GM18508 (cell line): ENCODE results near the gene SNX21.
"Not testable (repeated sequence)": the region's sequence is repeated elsewhere in the genome, so short reads cannot be mapped to it uniquely, and the experiment has no call there.

Experiments
- ATAC-seq: cut with Tn5 transposase; IDR thresholded peaks from one replicate; pipeline ENCODE4 v1.9.1; 2021; ENCODE audit warnings: moderate number of reproducible peaks; ENCODE audit not compliant: insufficient read depth, unreplicated experiment

SNX21 gene

DNA sequence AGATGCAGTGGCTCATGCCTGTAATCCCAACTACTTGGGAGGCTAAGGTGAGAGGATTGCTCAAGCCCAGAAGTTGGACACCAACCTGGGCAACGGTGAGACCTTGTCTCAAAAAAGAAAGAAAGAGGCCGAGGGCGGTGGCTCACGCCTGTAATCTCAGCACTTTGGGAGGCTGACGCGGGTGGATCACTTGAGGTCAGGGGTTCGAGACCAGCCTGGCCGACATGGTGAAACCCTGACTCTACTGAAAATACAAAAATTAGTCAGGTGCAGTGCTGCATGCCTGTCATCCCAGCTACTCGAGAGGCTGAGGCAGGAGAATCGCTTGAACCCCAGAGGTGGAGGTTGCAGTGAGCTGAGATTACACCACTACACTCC lies 40.5 kb downstream of the SNX21 start:
- not testable (repeated sequence) for ATAC-seq

DNA sequence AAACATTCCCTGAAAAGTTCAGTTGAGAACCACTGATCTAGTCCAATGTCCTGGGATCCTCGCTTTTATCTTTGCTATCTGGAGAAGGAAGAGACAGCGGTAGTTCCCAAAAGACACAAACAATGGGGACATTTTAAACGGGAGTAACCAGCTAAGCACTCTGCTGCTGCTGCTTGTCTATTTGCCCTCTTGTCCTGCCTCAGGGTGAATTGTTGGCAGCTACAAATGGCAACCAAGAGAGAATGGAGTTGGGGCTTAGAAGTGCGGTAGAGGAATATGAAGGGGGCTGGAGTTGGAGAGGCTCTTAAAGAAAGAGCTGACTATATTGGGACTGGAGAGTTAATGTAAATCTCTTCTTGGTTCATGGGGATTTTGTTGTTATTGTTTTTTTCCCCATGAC lies 41.0 kb downstream of the SNX21 start:
- ATAC-seq: no peak

DNA sequence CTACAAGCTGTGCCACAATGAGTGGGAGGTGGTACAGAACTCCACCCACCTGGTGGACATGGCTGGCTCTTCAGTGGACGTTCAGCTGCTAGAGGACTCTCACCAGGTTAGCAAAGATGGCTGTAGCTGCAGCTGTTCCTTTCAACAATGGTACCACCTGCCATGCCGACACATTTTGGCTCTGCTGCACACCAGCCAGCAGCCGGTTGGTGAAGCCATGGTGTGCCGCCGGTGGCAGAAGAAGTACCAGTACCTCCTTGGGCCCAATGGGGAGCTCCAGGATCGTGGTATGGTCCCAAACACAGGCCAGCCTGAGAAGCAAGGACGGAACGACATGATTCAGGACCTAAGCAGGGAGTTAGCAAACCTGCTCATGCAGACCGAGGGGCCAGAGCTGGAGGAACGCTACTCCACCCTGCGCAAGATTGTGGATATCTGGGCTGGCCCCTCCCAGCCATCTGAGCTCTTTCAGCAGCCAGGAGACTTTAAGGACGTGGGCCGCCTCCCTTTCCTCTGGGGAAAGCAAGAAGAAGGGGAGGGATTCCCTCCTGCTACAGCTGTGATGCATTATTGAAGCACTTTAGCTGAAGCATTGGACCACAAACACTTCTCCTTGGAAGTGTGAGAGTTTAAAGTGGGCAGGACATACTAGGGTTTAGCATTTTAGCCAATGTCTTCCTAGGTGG lies 44.6 kb downstream of the SNX21 start:
- no peak for ATAC-seq

DNA sequence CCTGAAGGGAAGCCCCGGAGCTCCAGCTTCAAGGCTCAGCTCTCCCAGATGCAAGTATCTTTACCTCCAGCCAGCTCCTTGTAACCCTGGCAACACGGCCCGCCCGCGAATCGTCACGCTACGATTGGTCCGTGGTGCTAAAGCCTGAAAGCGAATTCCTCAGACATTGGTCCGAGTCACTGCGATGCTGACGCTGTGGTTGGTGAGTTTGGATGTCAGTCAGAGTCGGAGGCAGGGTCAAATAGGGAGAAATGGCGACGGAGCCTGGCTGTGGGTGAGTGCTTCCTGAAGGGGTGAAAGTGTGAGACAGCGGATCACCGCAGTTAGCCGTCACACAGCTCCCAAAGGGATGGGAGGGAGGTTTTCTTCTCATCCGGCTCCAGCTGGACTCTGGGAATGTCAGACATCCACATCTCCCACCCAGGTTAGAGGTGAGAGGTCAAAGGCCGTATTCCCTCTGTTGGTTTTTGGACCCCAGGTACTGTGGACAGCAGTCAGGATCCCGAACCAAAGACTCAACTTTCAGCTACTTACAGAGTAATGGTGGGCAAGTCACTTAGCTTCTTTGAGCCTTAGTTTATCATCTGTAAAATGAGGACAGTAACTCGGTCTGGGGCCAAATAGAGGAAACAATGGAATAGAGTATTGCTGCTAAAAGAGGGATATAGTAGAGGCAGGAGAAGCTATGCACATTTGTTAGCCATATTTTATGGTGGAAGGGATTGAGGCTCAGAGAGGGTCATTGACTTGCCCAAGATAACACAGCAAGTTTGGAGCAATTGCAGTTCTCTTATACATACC lies 47.6 kb downstream of the SNX21 start, which contains the start of gene ZSWIM1:
TSS of gene ZSWIM1 (plus strand) at position 240 of the 801 bp plus-strand sequence. CDS start 1,366 bp downstream, outside the sequence.
- ATAC-seq: peak; percentile 81

DNA sequence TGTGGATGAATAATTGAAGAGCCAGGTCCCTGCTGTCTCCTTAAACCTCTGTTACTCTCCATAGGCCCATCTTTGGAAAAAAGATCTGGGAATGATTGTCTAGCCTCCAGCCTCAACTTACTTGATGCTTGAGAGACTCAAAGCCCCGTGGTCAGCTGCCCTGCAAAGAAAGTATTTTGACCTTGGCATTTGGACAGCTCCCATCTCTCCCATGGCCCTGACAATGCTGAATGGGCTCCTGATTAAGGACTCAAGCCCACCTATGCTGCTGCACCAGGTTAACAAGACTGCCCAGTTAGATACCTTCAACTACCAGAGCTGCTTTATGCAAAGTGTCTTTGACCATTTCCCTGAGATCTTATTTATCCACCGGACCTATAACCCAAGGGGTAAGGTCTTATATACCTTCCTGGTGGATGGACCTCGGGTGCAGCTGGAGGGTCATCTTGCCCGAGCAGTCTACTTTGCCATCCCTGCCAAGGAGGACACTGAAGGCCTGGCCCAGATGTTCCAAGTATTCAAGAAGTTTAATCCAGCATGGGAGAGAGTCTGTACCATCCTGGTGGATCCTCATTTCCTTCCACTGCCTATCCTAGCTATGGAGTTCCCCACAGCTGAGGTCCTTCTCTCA lies 49.0 kb downstream of the SNX21 start:
- no peak for ATAC-seq

DNA sequence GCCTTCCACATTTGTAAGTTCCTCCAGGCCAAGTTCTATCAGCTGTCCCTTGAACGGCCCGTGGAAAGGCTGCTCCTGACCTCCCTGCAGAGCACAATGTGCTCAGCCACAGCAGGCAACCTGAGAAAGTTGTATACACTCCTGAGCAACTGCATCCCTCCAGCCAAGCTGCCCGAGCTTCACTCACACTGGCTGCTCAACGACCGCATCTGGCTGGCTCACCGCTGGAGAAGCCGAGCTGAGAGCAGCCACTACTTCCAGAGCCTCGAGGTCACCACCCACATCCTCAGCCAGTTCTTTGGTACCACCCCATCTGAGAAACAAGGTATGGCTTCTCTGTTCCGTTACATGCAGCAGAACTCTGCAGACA lies 49.5 kb downstream of the SNX21 start:
- ATAC-seq: no peak

DNA sequence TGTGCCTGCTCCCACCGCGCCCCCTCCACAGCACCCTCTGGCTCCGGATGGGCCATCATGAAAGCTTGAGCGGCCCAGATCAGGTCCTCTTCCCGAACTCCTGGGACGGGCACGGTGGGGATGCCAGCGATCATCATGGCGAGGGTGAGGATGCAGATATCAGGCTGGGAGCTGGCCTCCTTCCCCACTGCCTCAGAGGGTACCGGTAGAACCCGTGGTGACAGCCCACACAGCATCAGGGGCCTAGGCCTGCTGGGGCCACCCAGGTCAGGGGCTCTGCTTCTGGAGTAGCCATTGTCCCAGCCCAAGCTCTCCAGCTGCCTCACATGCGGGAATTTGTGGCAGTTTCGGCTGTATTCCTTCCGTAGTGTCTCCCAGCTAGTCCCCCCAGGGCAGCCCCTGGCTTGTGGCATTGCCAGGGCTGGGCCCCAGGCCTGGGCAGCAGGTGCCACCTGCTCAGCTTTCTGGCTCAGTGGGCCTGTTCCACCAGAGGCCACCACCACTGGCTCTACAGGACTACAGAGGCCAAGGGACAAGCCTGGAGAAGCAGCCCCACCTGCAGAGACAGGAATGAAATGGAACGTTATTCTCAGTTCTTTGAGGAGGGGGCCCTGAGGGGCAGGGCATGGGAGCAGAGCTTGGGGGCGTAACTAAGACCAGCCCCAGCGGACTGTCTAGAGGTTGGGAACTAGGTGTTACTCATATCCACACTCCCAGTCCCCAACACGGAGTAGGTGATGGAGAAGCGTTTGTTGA lies 53.2 kb downstream of the SNX21 start:
- no peak for ATAC-seq

DNA sequence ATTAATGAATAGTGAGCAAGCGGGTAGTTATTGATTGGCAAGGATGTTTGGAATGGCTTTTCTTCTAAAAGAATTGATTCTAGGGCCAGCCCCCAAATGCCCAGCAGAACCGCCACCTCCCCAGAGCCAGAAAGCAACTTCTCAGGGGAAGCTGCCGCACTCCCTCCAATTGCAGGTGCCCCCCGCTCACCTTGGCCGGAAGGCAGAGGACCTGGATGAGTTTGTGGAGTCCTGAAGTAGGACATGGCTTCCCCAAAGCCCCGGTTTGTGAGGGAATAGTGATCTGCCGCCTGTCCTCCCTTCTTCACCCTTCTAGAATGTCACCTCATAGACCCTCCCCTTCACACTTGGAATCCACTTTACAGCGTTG lies 53.7 kb downstream of the SNX21 start, which contains the start of gene SPATA25:
TSS of gene SPATA25 (minus strand) at position 277 of the 370 bp plus-strand sequence. CDS start at position 245, 32 bp downstream.
- ATAC-seq: no peak

DNA sequence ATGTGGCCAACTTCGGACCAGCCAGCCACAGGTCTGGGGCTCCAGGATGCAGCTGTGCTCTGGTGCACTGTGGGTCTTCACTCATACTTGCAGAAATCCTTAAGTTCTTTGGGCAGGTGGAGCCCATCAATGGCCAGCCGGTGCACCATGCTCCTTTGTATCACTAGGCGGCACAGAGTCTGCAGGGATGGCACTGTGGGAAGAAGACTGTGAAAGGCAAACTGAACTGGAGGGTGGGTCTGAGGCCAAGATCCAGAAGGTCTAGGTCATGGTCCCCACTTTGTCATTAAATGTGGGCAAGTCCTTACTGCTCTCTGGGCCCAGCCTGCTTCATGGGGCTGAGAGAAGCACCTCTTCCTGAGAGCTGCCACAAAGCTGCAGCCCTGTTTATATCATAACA lies 55.1 kb downstream of the SNX21 start:
- ATAC-seq: no peak

DNA sequence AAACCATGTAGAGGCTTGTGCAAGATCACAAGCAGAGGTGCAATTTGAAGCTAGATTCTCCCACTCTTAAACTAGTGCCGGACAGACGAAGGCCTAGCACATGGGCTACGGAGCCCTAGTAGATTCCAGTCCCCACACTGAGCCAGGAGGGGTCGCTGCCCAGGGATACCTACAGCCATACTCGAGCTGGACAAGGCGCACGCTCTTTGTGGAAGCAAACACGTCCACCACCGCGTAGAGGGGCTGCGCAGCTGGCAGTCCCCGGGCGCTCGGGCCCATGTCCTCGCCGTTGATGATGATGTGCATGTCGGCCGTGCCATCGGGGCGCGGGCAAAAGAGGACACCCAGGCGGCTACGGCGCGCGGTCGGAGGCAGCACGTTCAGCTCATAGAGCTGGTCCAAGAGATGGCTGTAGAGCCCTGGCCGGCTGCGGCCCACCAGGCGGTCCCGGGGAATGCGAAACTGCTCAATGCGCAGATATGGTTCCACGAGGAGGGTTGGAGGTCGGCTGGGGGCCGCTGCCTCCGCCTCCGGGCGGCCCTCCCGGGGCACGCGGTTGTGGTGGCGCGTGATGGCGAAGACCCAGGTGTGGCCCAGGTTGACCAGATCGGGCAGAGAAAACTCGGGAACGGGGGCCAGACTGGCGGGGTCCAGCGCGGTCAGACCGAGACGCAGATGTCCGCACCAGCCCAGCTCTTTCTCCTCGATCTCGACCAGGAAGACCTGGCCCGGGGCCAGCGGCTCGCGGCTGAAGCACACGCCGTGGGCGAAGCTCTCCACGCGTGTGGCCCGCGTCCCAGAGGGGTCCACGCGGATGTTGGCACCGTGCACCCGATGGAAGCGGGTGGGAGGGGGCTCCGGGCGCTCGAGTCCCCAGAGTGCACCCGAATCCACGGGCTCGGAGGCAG lies 56.7 kb downstream of the SNX21 start:
- no peak for ATAC-seq

DNA sequence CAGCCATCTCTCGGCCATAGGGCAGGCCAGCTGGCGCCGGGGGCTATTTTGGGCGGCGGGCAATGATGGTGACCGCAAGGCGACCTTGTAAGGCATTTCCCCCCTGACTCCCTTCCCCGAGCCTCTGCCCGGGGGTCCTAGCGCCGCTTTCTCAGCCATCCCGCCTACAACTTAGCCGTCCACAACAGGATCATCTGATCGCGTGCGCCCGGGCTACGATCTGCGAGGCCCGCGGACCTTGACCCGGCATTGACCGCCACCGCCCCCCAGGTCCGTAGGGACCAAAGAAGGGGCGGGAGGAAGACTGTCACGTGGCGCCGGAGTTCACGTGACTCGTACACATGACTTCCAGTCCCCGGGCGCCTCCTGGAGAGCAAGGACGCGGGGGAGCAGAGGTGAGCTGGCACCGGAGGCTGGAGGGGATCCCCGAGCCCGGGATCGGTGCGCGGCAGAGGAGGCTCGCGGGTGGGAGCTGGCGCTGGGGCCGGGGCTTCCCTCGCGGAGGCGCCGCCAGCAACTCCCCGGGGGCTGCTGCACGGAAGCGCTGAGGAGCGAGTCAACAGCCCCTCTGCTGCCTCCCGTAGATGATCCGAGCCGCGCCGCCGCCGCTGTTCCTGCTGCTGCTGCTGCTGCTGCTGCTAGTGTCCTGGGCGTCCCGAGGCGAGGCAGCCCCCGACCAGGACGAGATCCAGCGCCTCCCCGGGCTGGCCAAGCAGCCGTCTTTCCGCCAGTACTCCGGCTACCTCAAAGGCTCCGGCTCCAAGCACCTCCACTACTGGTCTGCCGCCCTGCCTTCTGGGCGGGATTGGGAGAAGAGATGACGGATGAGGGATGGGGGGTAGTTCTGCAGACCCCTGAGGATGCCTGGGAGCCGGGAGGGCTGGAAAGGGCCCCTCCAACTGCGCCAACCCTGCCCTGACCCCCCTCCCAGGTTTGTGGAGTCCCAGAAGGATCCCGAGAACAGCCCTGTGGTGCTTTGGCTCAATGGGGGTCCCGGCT lies 57.7 kb downstream of the SNX21 start, which contains the start of the genes CTSA and NEURL2:
TSS of gene CTSA (plus strand) at position 351 of the 999 bp plus-strand sequence. CDS start at position 585, 234 bp downstream.
TSS of gene NEURL2 (minus strand) at position 224 of the 999 bp plus-strand sequence. CDS start at position 7, 217 bp downstream.
- ATAC-seq: peak; percentile 38

DNA sequence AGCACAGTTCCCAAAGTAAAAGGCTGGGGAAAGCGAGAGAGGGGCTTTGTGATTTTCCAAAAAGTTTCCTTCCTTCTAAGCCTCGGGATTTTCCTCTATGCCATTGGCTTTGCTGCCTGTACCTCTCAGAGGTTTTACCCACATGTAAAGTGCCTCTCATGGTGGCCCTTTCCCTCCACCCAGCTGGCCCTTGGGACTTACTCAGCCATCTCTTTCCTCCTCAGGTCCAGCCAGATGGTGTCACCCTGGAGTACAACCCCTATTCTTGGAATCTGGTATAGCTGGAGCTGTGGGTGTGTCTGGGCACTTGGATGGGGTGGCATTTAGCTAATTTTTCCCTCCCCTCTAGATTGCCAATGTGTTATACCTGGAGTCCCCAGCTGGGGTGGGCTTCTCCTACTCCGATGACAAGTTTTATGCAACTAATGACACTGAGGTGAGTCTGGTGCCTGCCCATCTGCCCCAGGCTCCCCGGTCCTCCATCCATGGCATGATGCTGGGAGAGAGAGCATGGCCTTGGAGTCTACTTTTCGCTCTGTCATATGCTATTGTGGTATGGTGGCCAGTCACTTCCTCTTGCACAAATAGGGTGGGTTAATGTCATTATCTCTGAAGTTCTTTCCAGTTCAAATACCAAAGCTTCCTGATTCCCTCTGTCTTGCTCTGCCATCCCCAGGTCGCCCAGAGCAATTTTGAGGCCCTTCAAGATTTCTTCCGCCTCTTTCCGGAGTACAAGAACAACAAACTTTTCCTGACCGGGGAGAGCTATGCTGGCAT lies 58.6 kb downstream of the SNX21 start:
- ATAC-seq: no peak
